A673 (cell line): Measurements from ENCODE around the gene SOD3. TPM values are rescaled to one million over a fixed set of nuclear protein-coding genes. Genes with fewer than 3 reads are reported as not detected.

Source experiments
- BruUV-seq: library from RNA; stranded (reverse); fragments of 400-500 nt; replicated peaks from 2 replicates; lab custom pipeline; 2021; lab: Mats Ljungman, UMichigan
- CTCF ChIA-PET: fragments of 300-600 bp; sonication (Branson Sonifier 250); formaldehyde crosslinking; loops from one replicate; lab custom pipeline; 2022; ENCODE audit warnings: antibody characterized with exemption; lab: Charles Lee
- POLR2A ChIA-PET: fragments of 300-600 bp; sonication (Branson Sonifier 250); formaldehyde crosslinking; loops from one replicate; lab custom pipeline; 2022; ENCODE audit warnings: antibody characterized with exemption; ENCODE audit not compliant: low non-redundant PET; lab: Charles Lee
- DNase-seq: peaks from one replicate; pipeline ENCODE4 v3.0.0-alpha.2; 2015; ENCODE audit warnings: low spot score
- H3K27ac ChIP-seq: fragments of 200-600 bp; sonication (generic); 2 replicates; pipeline ENCODE4 v1.5.1; 2016; ENCODE audit warnings: mixed run types, low read depth, mild to moderate bottlenecking, mixed read lengths, antibody characterized with exemption, low read length; ENCODE audit not compliant: poor library complexity, severe bottlenecking
- H3K27me3 ChIP-seq: fragments of 200-600 bp; sonication (generic); replicated peaks from 2 replicates; pipeline ENCODE4 v1.6.1; 2017; ENCODE audit warnings: mixed run types, low read depth, mild to moderate bottlenecking, mixed read lengths, antibody characterized with exemption, low read length; ENCODE audit not compliant: insufficient read depth, poor library complexity
- H3K36me3 ChIP-seq: fragments of 200-600 bp; sonication (generic); 2 replicates; pipeline ENCODE4 v1.6.1; 2016; ENCODE audit warnings: mixed run types, mild to moderate bottlenecking, mixed read lengths, antibody characterized with exemption, low read length; ENCODE audit not compliant: insufficient read depth, poor library complexity, severe bottlenecking
- H3K4me1 ChIP-seq: fragments of 200-600 bp; sonication (generic); 2 replicates; pipeline ENCODE4 v1.6.1; 2017; ENCODE audit warnings: mixed run types, mild to moderate bottlenecking, mixed read lengths, antibody characterized with exemption, low read length; ENCODE audit not compliant: insufficient read depth, poor library complexity, severe bottlenecking
- H3K4me3 ChIP-seq: fragments of 200-600 bp; sonication (generic); 2 replicates; pipeline ENCODE4 v1.5.1; 2016; ENCODE audit warnings: low read depth, mixed run types, mild to moderate bottlenecking, mixed read lengths, low read length; ENCODE audit not compliant: poor library complexity, severe bottlenecking
- H3K9me3 ChIP-seq: fragments of 200-600 bp; sonication (generic); 2 replicates; pipeline ENCODE4 v1.6.1; 2016; ENCODE audit warnings: mixed run types, low read depth, mild to moderate bottlenecking, mixed read lengths, antibody characterized with exemption, low read length; ENCODE audit not compliant: poor library complexity, severe bottlenecking
- CTCF ChIP-seq: fragments of 300-800, 200-600 bp; sonication (generic); conservative IDR thresholded peaks from 2 replicates; pipeline ENCODE4 v1.5.1; 2017; ENCODE audit warnings: low read depth, mild to moderate bottlenecking, antibody characterized with exemption, low read length, moderate library complexity, mixed read lengths
- EZH2 ChIP-seq: fragments of 200-600 bp; sonication (generic); IDR thresholded peaks from 2 replicates; pipeline ENCODE4 v1.6.1; 2017; ENCODE audit warnings: borderline replicate concordance, low read depth, mild to moderate bottlenecking, mixed read lengths, antibody characterized with exemption, low read length; ENCODE audit not compliant: poor library complexity, severe bottlenecking
- intact Hi-C: fragments of 100-400 bp; cut with micrococcal nuclease; formaldehyde crosslinking; loops from one replicate; pipeline ENCODE4 v1.10.0; 2022; ENCODE audit not compliant: unreplicated experiment
- total RNA-seq: library from RNA; stranded (reverse); gene quantifications from 2 replicates; pipeline ENCODE4 v1.2.3, GENCODE V29; 2021

SOD3 gene
- total RNA-seq, 1 experiment from 2014 or later: not detected

- no peaks in the 10 kb centered on the region for H3K4me1 ChIP-seq
- no peaks in the 10 kb centered on the region for H3K27me3 ChIP-seq
- H3K4me3 ChIP-seq: no peak overlapping the region
- no peak for DNase-seq
- ChIA-PET POLR2A (no interaction called here), CTCF (no interaction called here)
- H3K9me3 ChIP-seq: no peaks in the 10 kb centered on the region
- TF ChIP-seq EZH2 (no peak), CTCF (no peak)
- no peak overlapping the region for H3K27ac ChIP-seq
- no peaks in the 10 kb centered on the region for H3K36me3 ChIP-seq
- intact Hi-C loops: no loop called here
- no TSS peak for BruUV-seq
These were observed 18.4 kb downstream of the SOD3 start for GRCh38 chr4:24813732-24814131.

GRCh38 chr4:24816797-24817196 lies 21.4 kb downstream of the SOD3 start:
- intact Hi-C loops: no loop called here
- no peak overlapping the region for H3K27ac ChIP-seq
- no peak for DNase-seq
- ChIA-PET CTCF (no interaction called here), POLR2A (no interaction called here)
- H3K36me3 ChIP-seq: no peaks in the 10 kb centered on the region
- no TSS peak for BruUV-seq
- H3K4me3 ChIP-seq: no peak overlapping the region
- no peaks in the 10 kb centered on the region for H3K9me3 ChIP-seq
- TF ChIP-seq EZH2 (no peak), CTCF (no peak)
- H3K27me3 ChIP-seq: no peaks in the 10 kb centered on the region
- no peaks in the 10 kb centered on the region for H3K4me1 ChIP-seq

- POLR2A ChIA-PET: no interaction called here
- no peak for DNase-seq
- CTCF ChIA-PET: no interaction called here
- Histone ChIP-seq H3K9me3 (no peaks in the 10 kb centered on the region), H3K27ac (no peak overlapping the region), H3K4me3 (no peak overlapping the region), H3K4me1 (no peaks in the 10 kb centered on the region), H3K36me3 (no peaks in the 10 kb centered on the region), H3K27me3 (no peaks in the 10 kb centered on the region)
- intact Hi-C loops: no loop called here
- TF ChIP-seq EZH2: no peak
- TF ChIP-seq CTCF: no peak
- no TSS peak for BruUV-seq
These were observed 25.2 kb downstream of the SOD3 start for GRCh38 chr4:24820541-24820940.
